ENCODE results near the gene TAF6.
A peak's percentile ranks its signal among the peaks of the same experiment; 100 is the strongest.

TAF6 gene

DNA sequence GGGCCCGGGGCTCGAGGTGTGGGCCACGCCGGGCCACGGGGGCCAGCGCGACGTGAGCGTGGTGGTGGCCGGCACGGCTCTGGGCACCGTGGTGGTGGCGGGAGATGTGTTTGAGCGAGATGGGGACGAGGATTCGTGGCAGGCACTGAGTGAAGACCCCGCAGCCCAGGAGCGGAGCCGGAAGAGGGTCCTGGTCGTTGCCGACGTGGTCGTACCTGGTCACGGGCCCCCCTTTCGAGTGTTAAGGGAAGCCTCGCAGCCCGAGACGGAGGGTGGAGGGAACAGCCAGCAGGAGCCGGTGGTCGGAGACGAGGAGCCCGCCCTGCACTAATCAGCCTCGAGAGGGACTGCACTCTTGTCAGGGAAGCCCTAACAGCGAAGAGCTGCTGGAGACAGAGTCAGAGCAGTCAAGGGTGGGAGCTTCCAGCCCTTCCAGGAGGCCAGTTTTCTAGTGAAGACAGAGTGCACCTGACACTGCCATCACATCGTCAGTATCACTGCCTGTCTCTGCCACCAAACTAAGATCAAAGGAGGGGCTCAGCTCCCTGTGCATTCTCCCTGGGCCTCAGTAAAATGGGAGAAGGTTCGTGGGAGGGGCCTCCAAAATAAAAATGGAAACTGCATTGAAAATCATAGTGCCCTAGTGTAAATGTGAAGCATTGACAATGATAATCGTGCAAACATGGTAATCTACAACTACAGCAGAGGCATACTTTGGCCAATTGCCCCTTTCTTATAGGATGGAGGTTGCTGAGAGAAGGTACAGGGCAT is 8.9 kb upstream of the TAF6 start:
- Histone ChIP-seq H3K9me3 (ENCODE audit: low read length) (no peaks in the 10 kb centered on the region), H3K9ac (ENCODE audit: low read length) (peak overlapping the region; percentile 93), H3K27ac (ENCODE audit: low read depth, low read length) (peak overlapping the region; percentile 98), H3K36me3 (ENCODE audit: insufficient read depth, low read length) (peaks cover 11% of the 10 kb centered on the region), H3K4me1 (ENCODE audit: insufficient read depth, low read length) (peaks cover 19% of the 10 kb centered on the region), H3K4me3 (ENCODE audit: low read depth in 1 of 2, low read length in 2 of 2) (peak overlapping the region; percentile 92 to 94), H3K27me3 (ENCODE audit: control insufficient read depth in 1 of 2, insufficient read depth in 2 of 2, low read length in 2 of 2) (no peaks in the 10 kb centered on the region)

DNA sequence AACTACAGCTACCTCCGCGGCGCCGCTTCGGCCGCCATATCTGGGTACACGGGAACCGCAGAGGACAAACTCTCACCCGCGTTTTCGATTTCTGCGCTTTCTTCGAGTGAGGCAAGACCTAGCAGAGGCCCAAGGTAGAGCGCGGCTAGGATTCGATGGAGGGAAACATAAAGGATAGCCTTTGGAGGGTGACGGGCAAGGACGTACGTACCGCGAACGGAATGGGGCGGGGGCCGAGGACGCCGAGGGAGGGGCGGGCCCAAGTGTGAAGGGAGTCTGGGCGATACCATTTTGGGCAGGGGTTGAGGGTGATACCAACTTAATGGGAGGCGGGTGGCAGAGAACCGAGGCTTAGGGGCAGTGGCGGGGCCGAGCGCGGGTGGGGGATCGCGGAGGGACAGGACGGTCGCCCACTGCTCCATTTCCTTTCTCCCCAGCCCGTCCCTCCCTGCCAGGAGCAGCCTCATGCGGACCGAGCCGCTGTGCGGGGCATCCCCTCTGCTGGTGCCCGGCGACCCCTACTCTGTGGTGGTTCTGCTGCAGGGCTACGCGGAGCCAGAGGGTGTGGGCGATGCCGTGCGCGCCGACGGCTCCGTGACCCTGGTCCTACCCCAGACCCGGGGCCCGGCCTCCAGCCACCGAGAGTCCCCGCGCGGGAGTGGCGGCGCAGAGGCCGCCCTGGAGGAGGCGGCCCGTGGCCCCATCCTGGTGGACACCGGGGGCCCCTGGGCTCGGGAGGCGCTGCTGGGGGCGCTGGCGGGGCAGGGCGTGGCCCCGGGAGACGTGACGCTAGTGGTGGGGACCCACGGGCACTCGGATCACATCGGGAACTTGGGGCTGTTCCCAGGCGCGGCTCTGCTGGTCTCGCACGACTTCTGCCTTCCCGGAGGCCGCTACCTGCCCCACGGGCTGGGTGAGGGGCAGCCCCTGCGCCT is 8.0 kb upstream of the TAF6 start, which contains the start of gene MBLAC1:
Gene MBLAC1, plus strand, starts transcription at position 37 of the 935 bp plus-strand sequence. Its CDS starts 429 bp downstream, at position 466.
- Histone ChIP-seq H3K4me3 (ENCODE audit: low read depth in 1 of 2, low read length in 2 of 2) (peak within 1 kb of the TSS; percentile 92 to 94), H3K27ac (ENCODE audit: low read depth, low read length) (peak within 1 kb of the TSS; percentile 98), H3K27me3 (ENCODE audit: control insufficient read depth in 1 of 2, insufficient read depth in 2 of 2, low read length in 2 of 2) (no peaks in the 10 kb centered on the region), H3K9ac (ENCODE audit: low read length) (peak within 1 kb of the TSS; percentile 93), H3K9me3 (ENCODE audit: low read length) (no peaks in the 10 kb centered on the region), H3K36me3 (ENCODE audit: insufficient read depth, low read length) (peaks cover 19% of the 10 kb centered on the region), H3K4me1 (ENCODE audit: insufficient read depth, low read length) (peaks cover 14% of the 10 kb centered on the region)

DNA sequence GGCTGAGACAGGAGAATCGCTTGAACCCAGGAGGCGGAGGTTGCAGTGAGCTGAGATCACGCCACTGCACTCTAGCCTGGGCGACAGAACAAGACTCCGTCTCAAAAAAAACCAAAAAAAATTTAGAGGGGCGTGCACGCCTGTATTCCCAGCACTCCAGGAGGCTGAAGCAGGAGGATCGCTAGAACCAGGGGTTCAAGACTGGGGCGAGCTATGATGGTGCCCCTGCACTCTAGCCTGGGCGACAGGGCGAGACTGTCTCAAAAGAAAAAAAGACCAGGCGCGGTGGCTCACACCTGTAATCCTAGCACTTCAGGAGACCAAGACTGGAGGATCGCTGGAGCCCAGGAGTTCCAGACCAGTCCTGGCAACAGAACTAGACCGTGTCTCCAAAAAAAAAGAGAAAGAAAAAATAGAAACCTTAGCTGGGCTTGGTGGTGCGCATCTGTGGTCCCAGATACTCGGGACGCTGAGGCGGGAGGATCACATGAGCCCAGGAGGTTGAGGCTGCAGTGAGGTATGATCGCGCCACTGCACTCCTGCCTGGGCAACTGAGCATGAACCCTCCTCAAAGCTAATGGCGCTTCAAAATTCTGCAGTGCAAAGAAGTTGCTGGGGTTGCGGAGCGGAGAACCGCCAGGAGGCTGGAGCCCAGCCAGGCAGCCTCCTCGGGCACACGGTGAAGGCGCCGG is 7.2 kb upstream of the TAF6 start:
- Histone ChIP-seq H3K36me3 (ENCODE audit: insufficient read depth, low read length) (peaks cover 22% of the 10 kb centered on the region), H3K4me3 (ENCODE audit: low read depth in 1 of 2, low read length in 2 of 2) (peak overlapping the region; percentile 92 to 94)

DNA sequence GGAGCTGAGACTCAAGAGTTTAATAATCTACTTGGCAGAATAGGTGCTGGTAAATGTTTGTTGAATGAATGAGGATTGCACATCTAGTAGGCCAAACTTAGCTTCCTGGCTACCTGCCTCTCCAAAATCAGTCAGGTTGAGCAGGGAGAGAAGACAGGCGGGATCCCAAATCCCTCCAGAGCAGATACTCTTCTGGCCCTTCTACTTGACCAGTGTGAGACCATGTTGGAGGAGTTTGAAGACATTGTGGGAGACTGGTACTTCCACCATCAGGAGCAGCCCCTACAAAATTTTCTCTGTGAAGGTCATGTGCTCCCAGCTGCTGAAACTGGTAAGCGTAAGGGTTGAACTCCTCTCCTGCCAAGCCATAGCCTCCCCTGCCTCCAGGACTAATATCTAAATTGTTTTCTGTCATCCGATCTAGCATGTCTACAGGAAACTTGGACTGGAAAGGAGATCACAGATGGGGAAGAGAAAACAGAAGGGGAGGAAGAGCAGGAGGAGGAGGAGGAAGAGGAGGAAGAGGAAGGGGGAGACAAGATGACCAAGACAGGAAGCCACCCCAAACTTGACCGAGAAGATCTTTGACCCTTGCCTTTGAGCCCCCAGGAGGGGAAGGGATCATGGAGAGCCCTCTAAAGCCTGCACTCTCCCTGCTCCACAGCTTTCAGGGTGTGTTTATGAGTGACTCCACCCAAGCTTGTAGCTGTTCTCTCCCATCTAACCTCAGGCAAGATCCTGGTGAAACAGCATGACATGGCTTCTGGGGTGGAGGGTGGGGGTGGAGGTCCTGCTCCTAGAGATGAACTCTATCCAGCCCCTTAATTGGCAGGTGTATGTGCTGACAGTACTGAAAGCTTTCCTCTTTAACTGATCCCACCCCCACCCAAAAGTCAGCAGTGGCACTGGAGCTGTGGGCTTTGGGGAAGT is 5.4 kb upstream of the TAF6 start:
- no peak overlapping the region for H3K4me3 ChIP-seq (ENCODE audit: low read depth in 1 of 2, low read length in 2 of 2)

More for the DNA sequence above, 7.2 kb upstream of the TAF6 start:
- no peaks in the 10 kb centered on the region for H3K27me3 ChIP-seq (ENCODE audit: control insufficient read depth in 1 of 2, insufficient read depth in 2 of 2, low read length in 2 of 2)
- H3K4me1 ChIP-seq (ENCODE audit: insufficient read depth, low read length): peaks cover 14% of the 10 kb centered on the region
- H3K27ac ChIP-seq (ENCODE audit: low read depth, low read length): peak overlapping the region; percentile 98
- peak overlapping the region; percentile 93 for H3K9ac ChIP-seq (ENCODE audit: low read length)
- no peaks in the 10 kb centered on the region for H3K9me3 ChIP-seq (ENCODE audit: low read length)

DNA sequence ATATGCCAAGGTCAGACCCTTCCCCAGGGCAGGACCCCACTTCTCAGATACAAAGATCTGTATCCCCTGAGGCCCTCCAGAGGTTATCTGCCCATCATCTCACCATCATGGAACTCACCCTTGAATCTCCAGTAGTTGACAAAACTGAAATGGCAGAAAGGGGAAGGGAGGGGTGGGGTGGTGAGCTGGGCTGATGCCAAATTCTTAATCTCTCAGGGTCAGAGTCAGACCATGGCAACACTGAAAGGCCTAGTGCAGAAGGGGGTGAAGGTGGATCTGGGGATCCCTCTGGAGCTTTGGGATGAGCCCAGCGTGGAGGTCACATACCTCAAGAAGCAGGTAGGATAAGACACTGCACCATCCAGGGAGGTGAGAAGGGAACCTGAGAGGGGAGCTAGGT is 3.4 kb upstream of the TAF6 start:
- H3K36me3 ChIP-seq (ENCODE audit: insufficient read depth, low read length): peaks cover 22% of the 10 kb centered on the region
- H3K27ac ChIP-seq (ENCODE audit: low read depth, low read length): no peak overlapping the region
- no peak overlapping the region for H3K9ac ChIP-seq (ENCODE audit: low read length)
- no peaks in the 10 kb centered on the region for H3K27me3 ChIP-seq (ENCODE audit: control insufficient read depth in 1 of 2, insufficient read depth in 2 of 2, low read length in 2 of 2)
- no peak overlapping the region for H3K4me3 ChIP-seq (ENCODE audit: low read depth in 1 of 2, low read length in 2 of 2)
- peaks cover 16% of the 10 kb centered on the region for H3K4me1 ChIP-seq (ENCODE audit: insufficient read depth, low read length)
- no peaks in the 10 kb centered on the region for H3K9me3 ChIP-seq (ENCODE audit: low read length)

More for the DNA sequence above, 5.4 kb upstream of the TAF6 start:
- no peak overlapping the region for H3K9ac ChIP-seq (ENCODE audit: low read length)
- peaks cover 22% of the 10 kb centered on the region for H3K36me3 ChIP-seq (ENCODE audit: insufficient read depth, low read length)
- H3K4me1 ChIP-seq (ENCODE audit: insufficient read depth, low read length): peaks cover 16% of the 10 kb centered on the region
- no peaks in the 10 kb centered on the region for H3K9me3 ChIP-seq (ENCODE audit: low read length)
- H3K27ac ChIP-seq (ENCODE audit: low read depth, low read length): no peak overlapping the region
- no peaks in the 10 kb centered on the region for H3K27me3 ChIP-seq (ENCODE audit: control insufficient read depth in 1 of 2, insufficient read depth in 2 of 2, low read length in 2 of 2)

DNA sequence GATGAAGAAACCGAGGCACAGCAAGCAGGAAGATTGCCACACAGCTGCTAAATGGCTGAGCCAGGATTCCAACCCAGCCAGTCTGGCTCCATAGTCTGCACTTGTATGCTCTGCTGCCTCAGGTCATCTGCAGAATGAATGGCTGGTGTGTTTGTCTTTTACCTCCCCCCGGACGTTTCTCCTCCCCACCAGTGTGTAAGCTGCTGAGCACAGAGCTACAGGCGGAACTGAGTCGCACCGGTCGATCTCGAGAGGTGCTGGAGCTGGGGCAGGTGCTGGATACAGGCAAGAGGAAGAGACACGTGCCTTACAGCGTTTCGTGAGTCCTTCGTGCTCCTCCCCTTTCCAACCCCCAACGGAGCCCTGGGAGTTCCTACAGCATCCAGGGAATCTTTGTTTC is 2.9 kb upstream of the TAF6 start:
- Histone ChIP-seq H3K27ac (ENCODE audit: low read depth, low read length) (no peak overlapping the region), H3K4me1 (ENCODE audit: insufficient read depth, low read length) (peaks cover 16% of the 10 kb centered on the region), H3K27me3 (ENCODE audit: control insufficient read depth in 1 of 2, insufficient read depth in 2 of 2, low read length in 2 of 2) (no peaks in the 10 kb centered on the region), H3K9ac (ENCODE audit: low read length) (no peak overlapping the region), H3K9me3 (ENCODE audit: low read length) (no peaks in the 10 kb centered on the region), H3K4me3 (ENCODE audit: low read depth in 1 of 2, low read length in 2 of 2) (no peak overlapping the region), H3K36me3 (ENCODE audit: insufficient read depth, low read length) (peaks cover 22% of the 10 kb centered on the region)

DNA sequence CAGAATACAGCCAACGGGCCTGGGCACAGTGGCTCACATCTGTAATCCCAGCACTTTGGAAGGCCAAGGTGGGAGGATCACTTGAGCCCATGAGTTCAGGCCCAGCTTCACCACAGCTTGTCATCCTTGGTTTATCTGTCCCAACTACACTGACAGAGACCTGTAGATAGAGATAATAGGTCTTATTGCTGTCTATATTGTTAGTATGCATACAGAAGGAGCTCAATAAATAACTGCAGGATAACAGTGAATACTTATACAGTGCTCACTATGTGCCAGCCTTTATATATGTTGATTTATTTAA is 1.5 kb upstream of the TAF6 start:
- peak overlapping the region in 1 of 2 donors; percentile 97 for H3K4me3 ChIP-seq (ENCODE audit: low read depth in 1 of 2, low read length in 2 of 2)
- peaks cover 16% of the 10 kb centered on the region for H3K4me1 ChIP-seq (ENCODE audit: insufficient read depth, low read length)
- no peak overlapping the region for H3K27ac ChIP-seq (ENCODE audit: low read depth, low read length)
- peak overlapping the region; percentile 16 for H3K9ac ChIP-seq (ENCODE audit: low read length)
- H3K9me3 ChIP-seq (ENCODE audit: low read length): no peaks in the 10 kb centered on the region
- no peaks in the 10 kb centered on the region for H3K27me3 ChIP-seq (ENCODE audit: control insufficient read depth in 1 of 2, insufficient read depth in 2 of 2, low read length in 2 of 2)
- H3K36me3 ChIP-seq (ENCODE audit: insufficient read depth, low read length): peaks cover 22% of the 10 kb centered on the region

DNA sequence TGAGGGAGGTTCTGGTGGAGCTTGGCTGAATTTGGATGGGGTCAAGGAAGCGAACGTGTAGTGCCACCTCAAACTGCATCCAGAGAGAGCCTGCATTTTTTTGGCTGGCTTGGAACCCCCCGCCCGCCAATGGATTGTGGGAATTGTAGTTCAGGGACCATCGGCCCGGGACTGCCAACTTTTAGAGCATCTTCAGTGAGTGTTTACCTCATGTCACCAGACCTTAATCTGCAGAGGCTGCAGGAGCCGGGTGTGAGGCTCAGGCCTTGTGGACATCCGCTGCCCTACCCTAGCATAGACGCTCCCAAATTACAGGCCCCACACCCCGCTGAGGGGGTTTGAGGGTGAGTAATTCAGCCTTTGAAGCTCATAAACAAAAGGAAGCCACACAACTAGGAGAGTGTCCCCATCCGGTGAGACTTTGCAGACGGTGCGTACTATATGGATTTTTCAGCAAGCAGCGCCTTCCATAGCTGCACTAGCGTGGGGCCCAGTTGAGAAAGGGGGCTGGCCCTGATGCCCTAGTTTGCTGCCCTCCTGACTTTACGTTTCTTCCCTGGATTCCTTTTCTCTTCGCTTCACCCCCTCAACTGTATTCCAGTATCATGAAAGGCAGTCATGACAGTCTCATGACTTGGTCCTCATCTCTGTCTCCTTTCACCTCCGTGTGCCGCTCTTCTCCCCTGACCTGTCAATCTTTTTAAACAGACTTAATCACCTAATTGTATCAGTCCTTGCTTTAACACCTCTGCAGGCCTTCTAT is 993 bp upstream of the TAF6 start:
- no peaks in the 10 kb centered on the region for H3K9me3 ChIP-seq (ENCODE audit: low read length)
- peaks cover 16% of the 10 kb centered on the region for H3K4me1 ChIP-seq (ENCODE audit: insufficient read depth, low read length)
- peaks cover 20% of the 10 kb centered on the region for H3K36me3 ChIP-seq (ENCODE audit: insufficient read depth, low read length)
- no peaks in the 10 kb centered on the region for H3K27me3 ChIP-seq (ENCODE audit: control insufficient read depth in 1 of 2, insufficient read depth in 2 of 2, low read length in 2 of 2)
- peak overlapping the region; percentile 75 to 97 for H3K4me3 ChIP-seq (ENCODE audit: low read depth in 1 of 2, low read length in 2 of 2)
- peak overlapping the region; percentile 80 for H3K27ac ChIP-seq (ENCODE audit: low read depth, low read length)
- peak overlapping the region; percentile 25 for H3K9ac ChIP-seq (ENCODE audit: low read length)

DNA sequence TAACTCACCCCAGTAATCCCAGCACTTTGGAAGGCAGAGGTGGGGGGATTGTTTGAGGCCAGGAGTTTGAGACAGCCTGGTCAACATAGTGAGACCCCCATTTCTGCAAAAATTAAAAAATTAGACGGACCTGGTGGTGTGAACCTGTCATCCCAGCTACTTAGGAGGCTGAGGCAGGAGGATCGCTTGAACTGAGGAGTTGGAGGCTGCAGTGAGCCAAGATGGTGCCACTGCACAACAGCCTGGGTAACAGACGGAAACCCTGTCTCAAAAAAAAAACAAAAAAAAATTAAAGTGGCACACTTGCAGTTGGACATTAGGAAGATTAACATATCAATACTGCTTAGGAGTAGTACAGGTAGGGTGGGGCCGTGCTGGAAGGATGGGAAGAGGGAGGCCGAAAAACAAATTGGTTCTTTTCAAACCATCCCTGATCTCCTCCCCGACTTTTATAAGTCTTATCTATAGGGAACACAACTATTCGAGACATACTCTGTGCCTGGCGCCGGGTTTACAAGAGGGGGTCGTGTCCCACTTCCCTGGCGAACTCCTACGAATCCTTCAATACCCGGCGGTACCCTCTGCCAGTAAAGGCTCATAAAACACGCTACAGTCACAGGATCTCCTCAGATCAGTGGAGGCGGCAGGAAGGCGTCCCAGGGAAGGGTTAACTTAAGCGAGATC is 628 bp downstream of the TAF6 start:
- H3K9ac ChIP-seq (ENCODE audit: low read length): peak overlapping the region; percentile 59
- H3K36me3 ChIP-seq (ENCODE audit: insufficient read depth, low read length): peaks cover 19% of the 10 kb centered on the region
- peaks cover 16% of the 10 kb centered on the region for H3K4me1 ChIP-seq (ENCODE audit: insufficient read depth, low read length)
- no peaks in the 10 kb centered on the region for H3K9me3 ChIP-seq (ENCODE audit: low read length)
- peak overlapping the region; percentile 75 to 97 for H3K4me3 ChIP-seq (ENCODE audit: low read depth in 1 of 2, low read length in 2 of 2)
- peak overlapping the region; percentile 80 for H3K27ac ChIP-seq (ENCODE audit: low read depth, low read length)
- H3K27me3 ChIP-seq (ENCODE audit: control insufficient read depth in 1 of 2, insufficient read depth in 2 of 2, low read length in 2 of 2): no peaks in the 10 kb centered on the region
